Measurements from ENCODE around the gene KCNQ2.

- TF ChIP-seq, protein P1, sequence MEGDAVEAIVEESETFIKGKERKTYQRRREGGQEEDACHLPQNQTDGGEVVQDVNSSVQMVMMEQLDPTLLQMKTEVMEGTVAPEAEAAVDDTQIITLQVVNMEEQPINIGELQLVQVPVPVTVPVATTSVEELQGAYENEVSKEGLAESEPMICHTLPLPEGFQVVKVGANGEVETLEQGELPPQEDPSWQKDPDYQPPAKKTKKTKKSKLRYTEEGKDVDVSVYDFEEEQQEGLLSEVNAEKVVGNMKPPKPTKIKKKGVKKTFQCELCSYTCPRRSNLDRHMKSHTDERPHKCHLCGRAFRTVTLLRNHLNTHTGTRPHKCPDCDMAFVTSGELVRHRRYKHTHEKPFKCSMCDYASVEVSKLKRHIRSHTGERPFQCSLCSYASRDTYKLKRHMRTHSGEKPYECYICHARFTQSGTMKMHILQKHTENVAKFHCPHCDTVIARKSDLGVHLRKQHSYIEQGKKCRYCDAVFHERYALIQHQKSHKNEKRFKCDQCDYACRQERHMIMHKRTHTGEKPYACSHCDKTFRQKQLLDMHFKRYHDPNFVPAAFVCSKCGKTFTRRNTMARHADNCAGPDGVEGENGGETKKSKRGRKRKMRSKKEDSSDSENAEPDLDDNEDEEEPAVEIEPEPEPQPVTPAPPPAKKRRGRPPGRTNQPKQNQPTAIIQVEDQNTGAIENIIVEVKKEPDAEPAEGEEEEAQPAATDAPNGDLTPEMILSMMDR (IDR thresholded peaks at IDR 0.05) = no peak
- no peak for TF ChIP-seq EP300 (IDR thresholded peaks at IDR 0.05)
Measured at GRCh38 chr20:63449025-63449424, 23.4 kb downstream of the KCNQ2 start.

Measured in ovary (tissue), 3 donors.